HCEC 1CT (cell line): ENCODE data around the gene SPATC1L.

Source experiments
- DNase-seq: peaks from one replicate; pipeline ENCODE4 v3.0.0-alpha.2; 2017

SPATC1L gene

GRCh38 chr21:46159841-46160656 is 24.2 kb downstream of the SPATC1L start:
- DNase-seq: no peak

- DNase-seq: no peak
Observed at GRCh38 chr21:46159390-46159789, 24.9 kb downstream of the SPATC1L start.

- DNase-seq: no peak
Observed at GRCh38 chr21:46158666-46159300, 25.5 kb downstream of the SPATC1L start.

- DNase-seq: no peak
Observed at GRCh38 chr21:46157987-46158451, 26.2 kb downstream of the SPATC1L start.

GRCh38 chr21:46157396-46157986 is 26.8 kb downstream of the SPATC1L start:
- no peak for DNase-seq

- DNase-seq: no peak
Observed at GRCh38 chr21:46156678-46157077, 27.6 kb downstream of the SPATC1L start.

GRCh38 chr21:46156378-46156645 is 27.9 kb downstream of the SPATC1L start:
- DNase-seq: no peak

GRCh38 chr21:46155514-46156377 is 28.5 kb downstream of the SPATC1L start, which contains the start of gene FTCD:
TSS of gene FTCD (minus strand) at chr21:46155579. CDS start at chr21:46155523, 56 bp downstream.
- no peak for DNase-seq

- no peak for DNase-seq
Observed at GRCh38 chr21:46154955-46155513, 29.2 kb downstream of the SPATC1L start.

GRCh38 chr21:46154155-46154954 is 29.9 kb downstream of the SPATC1L start:
- DNase-seq: no peak

- no peak for DNase-seq
Observed at GRCh38 chr21:46153247-46154154, 30.8 kb downstream of the SPATC1L start.

GRCh38 chr21:46152927-46153246 is 31.4 kb downstream of the SPATC1L start:
- no peak for DNase-seq

GRCh38 chr21:46151989-46152926 is 32.0 kb downstream of the SPATC1L start:
- DNase-seq: no peak

- DNase-seq: no peak
Observed at GRCh38 chr21:46151261-46151988, 32.8 kb downstream of the SPATC1L start.

- DNase-seq: no peak
Observed at GRCh38 chr21:46150491-46151121, 33.7 kb downstream of the SPATC1L start.

GRCh38 chr21:46150073-46150472 is 34.2 kb downstream of the SPATC1L start:
- DNase-seq: no peak

GRCh38 chr21:46149205-46149901 is 34.9 kb downstream of the SPATC1L start:
- DNase-seq: no peak

- DNase-seq: no peak
Observed at GRCh38 chr21:46148106-46148505, 36.2 kb downstream of the SPATC1L start.
